ENCODE measurements around the gene KASH5. TPM values are rescaled to one million over a fixed set of nuclear protein-coding genes. Genes with fewer than 3 reads are reported as not detected.
"Not testable (repeated sequence)": the region's sequence is repeated elsewhere in the genome, so short reads cannot be mapped to it uniquely, and the experiment has no call there.

The KASH5 gene
- total RNA-seq, 2 experiments from 2014 or later: 0.95 TPM; not detected in 1

GRCh38 chr19:49366110-49366509 is 21.9 kb upstream of the KASH5 start:
- CTCF ChIA-PET: interaction anchor here (1.4 kb wide), 1 partner anchor 76 kb away, joined by 3 read pairs; no protein-coding TSS in a partner anchor

GRCh38 chr19:49368711-49369358 is 19.2 kb upstream of the KASH5 start:
- peaks cover 16% of the 10 kb centered on the region for H3K27me3 Mint-ChIP-seq
- DNase-seq: no peak
- no peak overlapping the region for H3K27ac Mint-ChIP-seq
- ATAC-seq: no peak
- H3K4me3 Mint-ChIP-seq: no peak overlapping the region
- H3K4me1 Mint-ChIP-seq (ENCODE audit: low read depth): no peaks in the 10 kb centered on the region
- CTCF ChIA-PET: interaction anchor here (0.7 to 1.3 kb wide), 2 partner anchors 80 to 172 kb away, joined by 3 to 4 read pairs; no protein-coding TSS in a partner anchor
- peaks cover 11% of the 10 kb centered on the region for H3K9me3 Mint-ChIP-seq
- intact Hi-C loops (cut with micrococcal nuclease): no loop called here
- no peaks in the 10 kb centered on the region for H3K36me3 Mint-ChIP-seq (ENCODE audit: low read depth)
- TF ChIP-seq CTCF (IDR thresholded peaks at IDR 0.05): no peak
- POLR2A ChIA-PET: no interaction called here

More at GRCh38 chr19:49366110-49366509, 21.9 kb upstream of the KASH5 start:
- ATAC-seq: no peak
- TF ChIP-seq CTCF (IDR thresholded peaks at IDR 0.05): no peak
- H3K9me3 Mint-ChIP-seq: peaks cover 11% of the 10 kb centered on the region
- no peak for DNase-seq
- intact Hi-C loops (cut with micrococcal nuclease): no loop called here
- POLR2A ChIA-PET: no interaction called here
- H3K27ac Mint-ChIP-seq: no peak overlapping the region
- H3K36me3 Mint-ChIP-seq (ENCODE audit: low read depth): no peaks in the 10 kb centered on the region
- no peak overlapping the region for H3K4me3 Mint-ChIP-seq
- peaks cover 24% of the 10 kb centered on the region for H3K27me3 Mint-ChIP-seq
- H3K4me1 Mint-ChIP-seq (ENCODE audit: low read depth): peaks cover 8% of the 10 kb centered on the region

- Mint-ChIP-seq H3K27ac (no peak overlapping the region), H3K27me3 (peaks cover 4% of the 10 kb centered on the region), H3K9me3 (peaks cover 11% of the 10 kb centered on the region), H3K4me1 (ENCODE audit: low read depth) (no peaks in the 10 kb centered on the region), H3K36me3 (ENCODE audit: low read depth) (no peaks in the 10 kb centered on the region), H3K4me3 (no peak overlapping the region)
- DNase-seq (no peak), ATAC-seq (no peak)
- ChIA-PET CTCF (interaction anchor here (1.6 kb wide), 1 partner anchor 13 kb away, joined by 5 read pairs; no protein-coding TSS in a partner anchor), POLR2A (no interaction called here)
- TF ChIP-seq CTCF (IDR thresholded peaks at IDR 0.05): no peak
- intact Hi-C loops (cut with micrococcal nuclease): no loop called here
Measured at GRCh38 chr19:49371184-49371583, 16.9 kb upstream of the KASH5 start.

GRCh38 chr19:49373174-49373573 is 14.9 kb upstream of the KASH5 start:
- H3K4me3 Mint-ChIP-seq; DNase-seq; H3K36me3 Mint-ChIP-seq (ENCODE audit: low read depth); POLR2A ChIA-PET; ATAC-seq; H3K27me3 Mint-ChIP-seq; H3K4me1 Mint-ChIP-seq (ENCODE audit: low read depth); H3K27ac Mint-ChIP-seq; intact Hi-C loops (cut with micrococcal nuclease): not testable (repeated sequence)
- CTCF ChIA-PET: interaction anchor here (1.5 to 2.5 kb wide), 2 partner anchors 18 to 105 kb away, joined by 3 to 7 read pairs; no protein-coding TSS in a partner anchor
- peaks cover 11% of the 10 kb centered on the region for H3K9me3 Mint-ChIP-seq

- Mint-ChIP-seq H3K4me3 (no peak overlapping the region), H3K27ac (no peak overlapping the region), H3K36me3 (ENCODE audit: low read depth) (no peaks in the 10 kb centered on the region), H3K4me1 (ENCODE audit: low read depth) (no peaks in the 10 kb centered on the region), H3K27me3 (peaks cover 1% of the 10 kb centered on the region), H3K9me3 (peaks cover 2% of the 10 kb centered on the region)
- ChIA-PET POLR2A (no interaction called here), CTCF (interaction anchor here (1.4 to 2.5 kb wide), 3 partner anchors 17 to 277 kb away, joined by 4 to 7 read pairs (median 4); no protein-coding TSS in a partner anchor)
- intact Hi-C loops (cut with micrococcal nuclease): no loop called here
- no peak for DNase-seq
- no peak for ATAC-seq
- no peak for TF ChIP-seq CTCF (IDR thresholded peaks at IDR 0.05)
Measured at GRCh38 chr19:49374665-49375434, 13.2 kb upstream of the KASH5 start.

All from activated CD8-positive, alpha-beta T cell treated with anti-CD3 and anti-CD28 coated beads for 36 hours (primary cell).